Breast epithelium (tissue), 3 donors: ENCODE results near the gene SH2B3.

Source experiments
- CTCF ChIP-seq, 3 donors: fragments of 450-650 bp; IDR thresholded peaks; one replicate each; pipeline ENCODE4 v1.5.1; 2016 to 2017; ENCODE audit warnings: antibody characterized with exemption in 3 of 3, mild to moderate bottlenecking in 3 of 3, moderate library complexity in 3 of 3
- POLR2A ChIP-seq: fragments of 450-650 bp; IDR thresholded peaks from one replicate; pipeline ENCODE4 v1.6.1; 2016; ENCODE audit warnings: antibody characterized with exemption, mild to moderate bottlenecking, moderate library complexity
- POLR2AphosphoS5 ChIP-seq, 3 donors: sonication (generic); formaldehyde crosslinking; IDR thresholded peaks; one replicate each; pipeline ENCODE4 v1.6.1; 2017; ENCODE audit warnings: antibody characterized with exemption in 3 of 3

DNA sequence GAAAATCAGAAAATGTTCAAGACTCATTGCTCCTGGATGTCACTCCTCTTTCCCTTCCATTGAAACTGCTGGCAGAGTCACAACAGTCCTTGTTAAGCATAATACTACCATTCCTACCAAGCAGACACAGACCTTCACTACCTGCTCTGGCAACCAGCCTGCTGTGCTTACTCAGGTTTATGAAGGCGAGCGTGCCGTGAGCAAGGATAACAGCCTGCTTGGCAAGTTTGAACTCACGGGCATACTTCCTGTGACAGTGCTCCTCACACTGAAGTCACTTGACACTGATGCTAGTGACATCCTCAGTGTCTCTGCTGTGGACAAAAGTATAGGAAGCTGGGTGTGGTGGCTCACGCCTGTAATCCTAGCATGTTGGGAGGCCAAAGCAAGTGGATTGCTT is 21.1 kb upstream of the SH2B3 start:
- TF ChIP-seq CTCF (IDR thresholded peaks at IDR 0.05) (no peak), POLR2A (no peak), POLR2AphosphoS5 (IDR thresholded peaks at IDR 0.05) (no peak)
